Parathyroid adenoma (tissue), 2 donors: ENCODE measurements around the gene KAZN.

ENCODE experiments used
- H2AFZ ChIP-seq: fragments of 300-600 bp; sonication (generic); one replicate; pipeline ENCODE4 v1.7.0; 2017; ENCODE audit warnings: antibody characterized with exemption, mild to moderate bottlenecking
- H3K27ac ChIP-seq: fragments of 300-600 bp; sonication (generic); one replicate; pipeline ENCODE4 v1.7.0; 2017
- H3K27me3 ChIP-seq: fragments of 300-600 bp; sonication (generic); one replicate; pipeline ENCODE4 v1.7.0; 2017; ENCODE audit warnings: low read length; ENCODE audit not compliant: control insufficient read depth, insufficient read depth
- H3K36me3 ChIP-seq: fragments of 300-600 bp; sonication (generic); one replicate; pipeline ENCODE4 v1.7.0; 2017; ENCODE audit warnings: low read length; ENCODE audit not compliant: control insufficient read depth, insufficient read depth
- H3K4me1 ChIP-seq: fragments of 300-600 bp; sonication (generic); one replicate; pipeline ENCODE4 v1.7.0; 2017; ENCODE audit warnings: control low read depth
- H3K4me2 ChIP-seq: fragments of 300-600 bp; sonication (generic); one replicate; pipeline ENCODE4 v1.7.0; 2017; ENCODE audit warnings: low read length
- H3K4me3 ChIP-seq: fragments of 300-600 bp; sonication (generic); one replicate; pipeline ENCODE4 v1.7.0; 2017; ENCODE audit warnings: low read depth, low read length
- H3K79me2 ChIP-seq: fragments of 300-600 bp; sonication (generic); one replicate; pipeline ENCODE4 v1.7.0; 2017; ENCODE audit warnings: control low read depth
- H3K9ac ChIP-seq: fragments of 300-600 bp; sonication (generic); one replicate; pipeline ENCODE4 v1.7.0; 2017; ENCODE audit warnings: mild to moderate bottlenecking
- H3K9me3 ChIP-seq: fragments of 300-600 bp; sonication (generic); one replicate; pipeline ENCODE4 v1.7.0; 2017; ENCODE audit warnings: low read length; ENCODE audit not compliant: control insufficient read depth
- CTCF ChIP-seq: fragments of 300-600 bp; sonication (generic); IDR thresholded peaks from one replicate; pipeline ENCODE4 v1.7.0; 2017; ENCODE audit warnings: antibody characterized with exemption, mild to moderate bottlenecking
- donor health status: primary hyperparathyroidism.

Gene KAZN

GRCh38 chr1:14763977-14764376 lies 165.5 kb downstream of the KAZN start:
- H2AFZ ChIP-seq, result no peak overlapping the region
- no peaks in the 10 kb centered on the region for H3K36me3 ChIP-seq
- H3K27me3 ChIP-seq, result peaks cover 2% of the 10 kb centered on the region
- no peaks in the 10 kb centered on the region for H3K9me3 ChIP-seq
- no peak for TF ChIP-seq CTCF
- no peak overlapping the region for H3K4me3 ChIP-seq
- H3K4me1 ChIP-seq, result no peaks in the 10 kb centered on the region
- no peak overlapping the region for H3K27ac ChIP-seq
- H3K79me2 ChIP-seq, result no peaks in the 10 kb centered on the region
- no peak overlapping the region for H3K9ac ChIP-seq
- H3K4me2 ChIP-seq, result no peak overlapping the region

- no peak overlapping the region for H3K27ac ChIP-seq
- H3K4me2 ChIP-seq, result no peak overlapping the region
- H3K4me3 ChIP-seq, result no peak overlapping the region
- H2AFZ ChIP-seq, result no peak overlapping the region
- H3K4me1 ChIP-seq, result no peaks in the 10 kb centered on the region
- H3K27me3 ChIP-seq, result peaks cover 2% of the 10 kb centered on the region
- TF ChIP-seq CTCF, result no peak
- H3K9me3 ChIP-seq, result no peaks in the 10 kb centered on the region
- H3K36me3 ChIP-seq, result no peaks in the 10 kb centered on the region
- H3K9ac ChIP-seq, result no peak overlapping the region
- no peaks in the 10 kb centered on the region for H3K79me2 ChIP-seq
These were observed 167.3 kb downstream of the KAZN start for GRCh38 chr1:14765773-14766172.

- Histone ChIP-seq H3K9me3 (no peaks in the 10 kb centered on the region), H3K4me3 (no peak overlapping the region), H3K27me3 (peaks cover 2% of the 10 kb centered on the region), H3K4me1 (no peaks in the 10 kb centered on the region), H3K9ac (no peak overlapping the region), H2AFZ (no peak overlapping the region), H3K79me2 (no peaks in the 10 kb centered on the region), H3K36me3 (no peaks in the 10 kb centered on the region), H3K27ac (no peak overlapping the region), H3K4me2 (no peak overlapping the region)
- no peak for TF ChIP-seq CTCF
These were observed 168.6 kb downstream of the KAZN start for GRCh38 chr1:14767075-14767474.

- H3K36me3 ChIP-seq, result no peaks in the 10 kb centered on the region
- H3K9me3 ChIP-seq, result no peaks in the 10 kb centered on the region
- TF ChIP-seq CTCF, result no peak
- no peaks in the 10 kb centered on the region for H3K4me1 ChIP-seq
- H2AFZ ChIP-seq, result no peak overlapping the region
- no peaks in the 10 kb centered on the region for H3K79me2 ChIP-seq
- H3K27ac ChIP-seq, result no peak overlapping the region
- no peak overlapping the region for H3K4me2 ChIP-seq
- no peak overlapping the region for H3K4me3 ChIP-seq
- no peak overlapping the region for H3K9ac ChIP-seq
- H3K27me3 ChIP-seq, result peaks cover 2% of the 10 kb centered on the region
These were observed 170.3 kb downstream of the KAZN start for GRCh38 chr1:14768582-14769304.
